IPS-18c (cell line): ENCODE results near the gene NT5C1B.

Experiments used
- H3K4me3 ChIP-seq: 2 replicates; pipeline ENCODE4 v1.7.0; 2013; ENCODE audit warnings: low read depth, mild to moderate bottlenecking, low read length, moderate library complexity; ENCODE audit not compliant: insufficient read depth
- H3K9me3 ChIP-seq: one replicate; pipeline ENCODE4 v1.6.1; 2013; ENCODE audit warnings: mild to moderate bottlenecking, low read length, moderate library complexity; ENCODE audit not compliant: control insufficient read depth, insufficient read depth

NT5C1B gene

GRCh38 chr2:18531194-18531593, 58.2 kb downstream of the NT5C1B start:
- Histone ChIP-seq H3K9me3 (peaks cover 2% of the 10 kb centered on the region), H3K4me3 (no peak overlapping the region)

- no peak overlapping the region for H3K4me3 ChIP-seq
- no peaks in the 10 kb centered on the region for H3K9me3 ChIP-seq
Measured at GRCh38 chr2:18527822-18528221, 61.5 kb downstream of the NT5C1B start.

GRCh38 chr2:18527326-18527725, 62.0 kb downstream of the NT5C1B start:
- H3K4me3 ChIP-seq, result no peak overlapping the region
- H3K9me3 ChIP-seq, result no peaks in the 10 kb centered on the region

- no peak overlapping the region for H3K4me3 ChIP-seq
- H3K9me3 ChIP-seq, result no peaks in the 10 kb centered on the region
Measured at GRCh38 chr2:18526429-18526828, 62.9 kb downstream of the NT5C1B start.

- H3K9me3 ChIP-seq, result no peaks in the 10 kb centered on the region
- no peak overlapping the region for H3K4me3 ChIP-seq
Measured at GRCh38 chr2:18525852-18526251, 63.5 kb downstream of the NT5C1B start.

- no peaks in the 10 kb centered on the region for H3K9me3 ChIP-seq
- no peak overlapping the region for H3K4me3 ChIP-seq
Measured at GRCh38 chr2:18525236-18525635, 64.1 kb downstream of the NT5C1B start.

GRCh38 chr2:18522484-18523146, 66.8 kb downstream of the NT5C1B start:
- Histone ChIP-seq H3K4me3 (no peak overlapping the region), H3K9me3 (no peaks in the 10 kb centered on the region)

GRCh38 chr2:18520451-18521425, 68.6 kb downstream of the NT5C1B start:
- no peak overlapping the region for H3K4me3 ChIP-seq
- H3K9me3 ChIP-seq, result no peaks in the 10 kb centered on the region

- H3K9me3 ChIP-seq, result no peaks in the 10 kb centered on the region
Measured at GRCh38 chr2:18519914-18520450, 69.4 kb downstream of the NT5C1B start.

GRCh38 chr2:18518116-18519111, 71.0 kb downstream of the NT5C1B start:
- no peaks in the 10 kb centered on the region for H3K9me3 ChIP-seq
- H3K4me3 ChIP-seq, result no peak overlapping the region

More at GRCh38 chr2:18519914-18520450, 69.4 kb downstream of the NT5C1B start:
- no peak overlapping the region for H3K4me3 ChIP-seq

GRCh38 chr2:18517386-18517785, 72.0 kb downstream of the NT5C1B start:
- Histone ChIP-seq H3K4me3 (no peak overlapping the region), H3K9me3 (no peaks in the 10 kb centered on the region)

GRCh38 chr2:18516112-18516511, 73.3 kb downstream of the NT5C1B start:
- H3K9me3 ChIP-seq, result no peaks in the 10 kb centered on the region
- no peak overlapping the region for H3K4me3 ChIP-seq

GRCh38 chr2:18514526-18515461, 74.6 kb downstream of the NT5C1B start:
- no peaks in the 10 kb centered on the region for H3K9me3 ChIP-seq

More at GRCh38 chr2:18514526-18515461, 74.6 kb downstream of the NT5C1B start:
- no peak overlapping the region for H3K4me3 ChIP-seq
